ENCODE measurements around the gene FAM219B. TPM values are rescaled to one million over a fixed set of nuclear protein-coding genes. Genes with fewer than 3 reads are reported as not detected.

Gene FAM219B, protein sequence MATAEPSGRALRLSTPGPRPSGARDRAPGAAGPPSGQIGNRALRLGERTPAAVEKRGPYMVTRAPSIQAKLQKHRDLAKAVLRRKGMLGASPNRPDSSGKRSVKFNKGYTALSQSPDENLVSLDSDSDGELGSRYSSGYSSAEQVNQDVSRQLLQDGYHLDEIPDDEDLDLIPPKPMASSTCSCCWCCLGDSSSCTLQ
- 100 to 1,000 TPM in 2 of 5 donors, 10 to 100 TPM in 3; 46.0 to 108 (median 96.6) TPM for total RNA-seq
- 89.3 TPM for total RNA-seq (2013)
- 17.2 to 130 (median 45.2) reads per million in 29 experiments for total RNA-seq

DNA sequence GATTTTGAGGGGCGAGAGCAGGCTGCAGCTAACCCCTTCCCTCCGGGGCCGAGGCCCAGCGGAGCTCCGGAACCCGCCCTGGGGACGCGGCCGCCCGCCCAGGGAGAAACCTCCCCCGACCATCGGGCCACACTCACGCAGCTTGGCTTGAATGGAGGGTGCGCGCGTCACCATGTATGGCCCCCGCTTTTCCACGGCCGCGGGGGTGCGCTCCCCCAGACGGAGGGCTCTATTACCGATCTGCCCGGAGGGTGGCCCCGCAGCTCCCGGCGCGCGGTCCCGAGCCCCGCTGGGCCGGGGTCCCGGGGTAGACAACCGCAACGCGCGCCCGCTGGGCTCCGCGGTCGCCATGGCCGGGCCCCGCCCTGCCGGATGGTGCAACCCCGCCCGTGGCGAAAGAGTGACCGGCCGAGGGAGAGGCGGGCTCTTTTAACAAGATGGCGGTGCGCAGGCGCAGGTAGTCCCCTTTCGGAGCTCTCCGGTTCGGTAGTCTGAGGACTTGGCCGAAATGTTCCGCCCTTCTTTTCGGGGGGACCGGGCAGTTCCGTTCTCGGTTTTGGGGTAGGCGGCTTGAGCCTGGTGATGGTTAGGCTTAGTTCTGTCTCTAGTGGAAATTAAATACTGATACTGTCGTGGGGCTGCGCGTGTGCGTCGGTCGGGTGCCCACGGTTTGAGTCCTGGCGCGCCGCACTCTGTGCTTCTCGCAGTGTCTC, at the start of gene FAM219B:
Gene FAM219B (minus strand): TSS at position 402 of the 713 bp plus-strand sequence. CDS start 51 bp downstream, at position 351.
- no peaks in the 10 kb centered on the region for H3K9me3 Mint-ChIP-seq
- H3K27ac ChIP-seq (ENCODE audit: low read length) = peak within 1 kb of the TSS; percentile 78
- H3K36me3 Mint-ChIP-seq = peaks cover 16% of the 10 kb centered on the region
- ChIA-PET CTCF (interaction anchor here in 1 of 2 donors (1.0 to 1.7 kb wide), 5 partner anchors 13 to 137 kb away, joined by 3 to 11 read pairs (median 3); partner anchors contain the start of gene ULK3), POLR2A (interaction anchor here (0.5 to 0.6 kb wide), 2 partner anchors 32 to 37 kb away, joined by 3 to 6 read pairs; partner anchors contain the start of gene COX5A (in 1 of the 2))
- H3K4me1 Mint-ChIP-seq = peaks cover 42 to 48% (median 46%) of the 10 kb centered on the region in 3 donors
- under 1% methylated on average over 71 of the region's 74 CpGs for WGBS (ENCODE audit: insufficient coverage)
- H3K36me3 ChIP-seq (ENCODE audit: control insufficient read depth in 2 of 2, extremely low read depth in 1 of 2, insufficient read depth in 1 of 2, low read length in 1 of 2) = peaks cover 8 to 30% of the 10 kb centered on the region in 2 donors
- H3K27ac Mint-ChIP-seq = peak within 1 kb of the TSS; percentile 96 to 97
- peak; percentile 8 to 76 (median 52) for DNase-seq
- H3K4me3 ChIP-seq (ENCODE audit: control insufficient read depth in 1 of 2, extremely low read depth in 1 of 2, low read length in 1 of 2) = peak within 1 kb of the TSS; percentile 74 to 96
- no peaks in the 10 kb centered on the region for H3K9me3 ChIP-seq
- H3K27me3 ChIP-seq (replicated peaks in 1 of 2; ENCODE audit: control insufficient read depth in 2 of 2, extremely low read depth in 1 of 2, insufficient read depth in 2 of 2, low read length in 1 of 2) = no peaks in the 10 kb centered on the region
- H3K27me3 Mint-ChIP-seq = no peaks in the 10 kb centered on the region
- H3K4me1 ChIP-seq (ENCODE audit: control insufficient read depth in 1 of 2, extremely low read depth in 1 of 2, insufficient read depth in 2 of 2, low read length in 2 of 2) = peaks cover 6 to 30% of the 10 kb centered on the region in 2 experiments
- peak; percentile 77 to 82 (median 78) for ATAC-seq (replicated peaks in 1 of 4)
- H3K4me3 Mint-ChIP-seq = peak within 1 kb of the TSS; percentile 97 to 98 (median 98)

GRCh38 chr15:74955796-74956647, 49.4 kb upstream of the FAM219B start:
- ChIA-PET CTCF (interaction anchor here in 1 of 2 donors (1.1 kb wide), 1 partner anchor 168 kb away, joined by 3 read pairs; no protein-coding TSS in a partner anchor), POLR2A (interaction anchor here in 1 of 2 donors (0.6 kb wide), 1 partner anchor 1709 kb away, joined by 3 read pairs; no protein-coding TSS in a partner anchor)
- ATAC-seq (replicated peaks in 1 of 4) (peak; percentile 68 to 71 (median 71)), DNase-seq (peak in 33 of 35 experiments; percentile 15 to 73 (median 43))
- H3K9me3 ChIP-seq = no peaks in the 10 kb centered on the region
- peaks cover 2 to 61% of the 10 kb centered on the region in 2 experiments for H3K27me3 ChIP-seq (replicated peaks in 1 of 2; ENCODE audit: control insufficient read depth in 2 of 2, extremely low read depth in 1 of 2, insufficient read depth in 2 of 2, low read length in 1 of 2)
- WGBS (ENCODE audit: insufficient coverage) = 26% methylated on average over 87 of the region's 88 CpGs
- Mint-ChIP-seq H3K9me3 (no peaks in the 10 kb centered on the region), H3K4me1 (peaks cover 23 to 33% (median 27%) of the 10 kb centered on the region in 3 donors), H3K36me3 (no peaks in the 10 kb centered on the region), H3K27me3 (peaks cover 12 to 29% of the 10 kb centered on the region in 2 donors), H3K4me3 (peak overlapping the region; percentile 34 to 69 (median 56)), H3K27ac (no peak overlapping the region)
- H3K4me3 ChIP-seq (ENCODE audit: control insufficient read depth in 1 of 2, extremely low read depth in 1 of 2, low read length in 1 of 2) = peak overlapping the region; percentile 21 to 70
- no peaks in the 10 kb centered on the region for H3K36me3 ChIP-seq (ENCODE audit: control insufficient read depth in 2 of 2, extremely low read depth in 1 of 2, insufficient read depth in 1 of 2, low read length in 1 of 2)
- no peak overlapping the region for H3K27ac ChIP-seq (ENCODE audit: low read length)
- peaks cover 3 to 43% of the 10 kb centered on the region in 2 experiments for H3K4me1 ChIP-seq (ENCODE audit: control insufficient read depth in 1 of 2, extremely low read depth in 1 of 2, insufficient read depth in 2 of 2, low read length in 2 of 2)

- WGBS (ENCODE audit: insufficient coverage) = 89% methylated on average over 6 of the region's 8 CpGs
- CTCF ChIA-PET = interaction anchor here in 1 of 2 donors (0.6 to 1.7 kb wide), 2 partner anchors 17 to 317 kb away, joined by 3 to 5 read pairs; partner anchors contain the start of gene COX5A
- Histone ChIP-seq H3K36me3 (ENCODE audit: control insufficient read depth in 2 of 2, extremely low read depth in 1 of 2, insufficient read depth in 1 of 2, low read length in 1 of 2) (no peaks in the 10 kb centered on the region), H3K4me3 (ENCODE audit: control insufficient read depth in 1 of 2, extremely low read depth in 1 of 2, low read length in 1 of 2) (no peak overlapping the region), H3K9me3 (no peaks in the 10 kb centered on the region), H3K4me1 (ENCODE audit: control insufficient read depth in 1 of 2, extremely low read depth in 1 of 2, insufficient read depth in 2 of 2, low read length in 2 of 2) (peaks cover 3 to 43% of the 10 kb centered on the region in 2 experiments), H3K27ac (ENCODE audit: low read length) (no peak overlapping the region), H3K27me3 (replicated peaks in 1 of 2; ENCODE audit: control insufficient read depth in 2 of 2, extremely low read depth in 1 of 2, insufficient read depth in 2 of 2, low read length in 1 of 2) (peaks cover 2 to 61% of the 10 kb centered on the region in 2 experiments)
- Mint-ChIP-seq H3K9me3 (no peaks in the 10 kb centered on the region), H3K27me3 (peaks cover 12 to 26% of the 10 kb centered on the region in 2 donors), H3K27ac (no peak overlapping the region), H3K36me3 (no peaks in the 10 kb centered on the region), H3K4me1 (peaks cover 26 to 35% (median 27%) of the 10 kb centered on the region in 3 donors), H3K4me3 (peak overlapping the region in 2 of 3 donors; percentile 56 to 69)
- POLR2A ChIA-PET = interaction anchor here in 1 of 2 donors (0.6 kb wide), 1 partner anchor 883 kb away, joined by 7 read pairs; no protein-coding TSS in a partner anchor
- DNase-seq = no peak
- ATAC-seq (replicated peaks in 1 of 4) = no peak
Observed at GRCh38 chr15:74955017-74955416, 48.4 kb upstream of the FAM219B start.

GRCh38 chr15:74954515-74954914, 47.9 kb upstream of the FAM219B start:
- Histone ChIP-seq H3K9me3 (no peaks in the 10 kb centered on the region), H3K4me3 (ENCODE audit: control insufficient read depth in 1 of 2, extremely low read depth in 1 of 2, low read length in 1 of 2) (no peak overlapping the region), H3K27ac (ENCODE audit: low read length) (no peak overlapping the region), H3K27me3 (replicated peaks in 1 of 2; ENCODE audit: control insufficient read depth in 2 of 2, extremely low read depth in 1 of 2, insufficient read depth in 2 of 2, low read length in 1 of 2) (peaks cover 2 to 60% of the 10 kb centered on the region in 2 experiments), H3K4me1 (ENCODE audit: control insufficient read depth in 1 of 2, extremely low read depth in 1 of 2, insufficient read depth in 2 of 2, low read length in 2 of 2) (peaks cover 3 to 43% of the 10 kb centered on the region in 2 experiments), H3K36me3 (ENCODE audit: control insufficient read depth in 2 of 2, extremely low read depth in 1 of 2, insufficient read depth in 1 of 2, low read length in 1 of 2) (no peaks in the 10 kb centered on the region)
- Mint-ChIP-seq H3K27ac (no peak overlapping the region), H3K27me3 (peaks cover 10 to 23% of the 10 kb centered on the region in 2 donors), H3K36me3 (no peaks in the 10 kb centered on the region), H3K4me3 (peak overlapping the region in 1 of 3 donors; percentile 69), H3K4me1 (peaks cover 24 to 34% (median 25%) of the 10 kb centered on the region in 3 donors), H3K9me3 (no peaks in the 10 kb centered on the region)
- ChIA-PET CTCF (interaction anchor here in 1 of 2 donors (0.6 to 1.7 kb wide), 2 partner anchors 17 to 317 kb away, joined by 3 to 5 read pairs; partner anchors contain the start of gene COX5A), POLR2A (interaction anchor here in 1 of 2 donors (0.6 kb wide), 1 partner anchor 883 kb away, joined by 7 read pairs; no protein-coding TSS in a partner anchor)
- DNase-seq = no peak
- ATAC-seq (replicated peaks in 1 of 4) = no peak

DNA sequence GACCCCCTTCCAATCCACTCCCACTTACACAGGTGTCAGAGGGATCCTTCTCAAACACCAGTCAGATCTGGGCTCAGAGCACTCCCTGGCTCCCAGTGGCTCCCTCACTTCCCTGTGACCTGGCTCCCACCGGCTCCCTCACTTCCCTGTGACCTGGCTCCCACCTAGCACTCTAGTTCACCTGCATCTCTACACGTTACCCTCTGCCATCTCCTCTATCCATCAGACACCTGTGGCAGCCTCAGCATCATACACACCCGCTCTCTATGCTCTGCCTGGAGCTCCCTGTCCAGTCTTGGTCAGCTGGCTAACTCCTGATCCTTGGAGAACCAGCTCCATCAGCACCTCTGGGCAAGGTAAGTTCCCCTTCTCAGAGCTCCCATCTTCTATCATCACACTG, 44.4 kb upstream of the FAM219B start:
- H3K27me3 ChIP-seq (replicated peaks in 1 of 2; ENCODE audit: control insufficient read depth in 2 of 2, extremely low read depth in 1 of 2, insufficient read depth in 2 of 2, low read length in 1 of 2) = peaks cover 2 to 34% of the 10 kb centered on the region in 2 experiments
- H3K36me3 Mint-ChIP-seq = no peaks in the 10 kb centered on the region
- no peaks in the 10 kb centered on the region for H3K36me3 ChIP-seq (ENCODE audit: control insufficient read depth in 2 of 2, extremely low read depth in 1 of 2, insufficient read depth in 1 of 2, low read length in 1 of 2)
- no peak overlapping the region for H3K27ac ChIP-seq (ENCODE audit: low read length)
- H3K9me3 ChIP-seq = no peaks in the 10 kb centered on the region
- DNase-seq (no peak), ATAC-seq (replicated peaks in 1 of 4) (no peak)
- no peaks in the 10 kb centered on the region for H3K9me3 Mint-ChIP-seq
- H3K4me1 ChIP-seq (ENCODE audit: control insufficient read depth in 1 of 2, extremely low read depth in 1 of 2, insufficient read depth in 2 of 2, low read length in 2 of 2) = peaks cover 3 to 14% of the 10 kb centered on the region in 2 experiments
- no peak overlapping the region for H3K4me3 ChIP-seq (ENCODE audit: control insufficient read depth in 1 of 2, extremely low read depth in 1 of 2, low read length in 1 of 2)
- H3K4me3 Mint-ChIP-seq = no peak overlapping the region
- ChIA-PET POLR2A (no interaction called here), CTCF (interaction anchor here (0.6 to 2.1 kb wide), 13 partner anchors 9 to 417 kb away, joined by 3 to 15 read pairs (median 4); partner anchors contain the start of gene COX5A (in 1 of the 2))
- H3K27me3 Mint-ChIP-seq = no peaks in the 10 kb centered on the region
- 84% methylated on average over 3 of the region's 3 CpGs for WGBS (ENCODE audit: insufficient coverage)
- peaks cover 0 to 13% (median 7%) of the 10 kb centered on the region in 3 donors for H3K4me1 Mint-ChIP-seq
- H3K27ac Mint-ChIP-seq = no peak overlapping the region

All from T-cell (primary cell).